ENCODE results near the gene PRAMEF8. TPM values are rescaled to one million over a fixed set of nuclear protein-coding genes. Genes with fewer than 3 reads are reported as not detected.
"Not testable (repeated sequence)": the region's sequence is repeated elsewhere in the genome, so short reads cannot be mapped to it uniquely, and the experiment has no call there.

PRAMEF8 gene
- total and polyA plus RNA-seq, 5 donors from 2014 or later: not detected

GRCh38 chr1:13277016-13277415 lies 7.9 kb downstream of the PRAMEF8 start:
- not testable (repeated sequence) for DNase-seq; H3K4me3 Mint-ChIP-seq; H3K9me3 ChIP-seq (ENCODE audit: control insufficient read depth in 2 of 2, low read length in 2 of 2); H3K4me3 ChIP-seq (ENCODE audit: low read depth, low read length); H3K36me3 ChIP-seq (ENCODE audit: control insufficient read depth, insufficient read depth, low read length); H3K9me3 Mint-ChIP-seq; H3K4me1 Mint-ChIP-seq; H3K36me3 Mint-ChIP-seq; H3K4me1 ChIP-seq (ENCODE audit: control insufficient read depth, insufficient read depth, low read length, poor library complexity, severe bottlenecking); H3K27me3 Mint-ChIP-seq; H3K27ac ChIP-seq (ENCODE audit: insufficient read depth, low read length, poor library complexity, severe bottlenecking); ATAC-seq (ENCODE audit: low read depth in 2 of 2); H3K27ac Mint-ChIP-seq; H3K27me3 ChIP-seq (ENCODE audit: control insufficient read depth, insufficient read depth, low read length)

- DNase-seq; H3K36me3 Mint-ChIP-seq; H3K9me3 ChIP-seq (ENCODE audit: control insufficient read depth in 2 of 2, low read length in 2 of 2); H3K27me3 Mint-ChIP-seq; H3K4me1 Mint-ChIP-seq; H3K4me3 ChIP-seq (ENCODE audit: low read depth, low read length); H3K36me3 ChIP-seq (ENCODE audit: control insufficient read depth, insufficient read depth, low read length); H3K4me1 ChIP-seq (ENCODE audit: control insufficient read depth, insufficient read depth, low read length, poor library complexity, severe bottlenecking); H3K27ac Mint-ChIP-seq; H3K9me3 Mint-ChIP-seq; H3K27ac ChIP-seq (ENCODE audit: insufficient read depth, low read length, poor library complexity, severe bottlenecking); ATAC-seq (ENCODE audit: low read depth in 2 of 2); H3K27me3 ChIP-seq (ENCODE audit: control insufficient read depth, insufficient read depth, low read length); H3K4me3 Mint-ChIP-seq: not testable (repeated sequence)
Measured at GRCh38 chr1:13265124-13265523, 19.8 kb downstream of the PRAMEF8 start.

GRCh38 chr1:13253898-13254297 lies 31.0 kb downstream of the PRAMEF8 start, which contains the start of gene PRAMEF5:
Gene PRAMEF5, plus strand, starts transcription at chr1:13254198. Its CDS starts 5,071 bp downstream, at chr1:13259269.
- H3K36me3 ChIP-seq (ENCODE audit: control insufficient read depth, insufficient read depth, low read length); H3K27me3 Mint-ChIP-seq; H3K27ac Mint-ChIP-seq; H3K9me3 ChIP-seq (ENCODE audit: control insufficient read depth in 2 of 2, low read length in 2 of 2); H3K4me1 Mint-ChIP-seq; ATAC-seq (ENCODE audit: low read depth in 2 of 2); H3K27me3 ChIP-seq (ENCODE audit: control insufficient read depth, insufficient read depth, low read length); DNase-seq; H3K27ac ChIP-seq (ENCODE audit: insufficient read depth, low read length, poor library complexity, severe bottlenecking); H3K4me3 ChIP-seq (ENCODE audit: low read depth, low read length); H3K4me1 ChIP-seq (ENCODE audit: control insufficient read depth, insufficient read depth, low read length, poor library complexity, severe bottlenecking); H3K4me3 Mint-ChIP-seq; H3K9me3 Mint-ChIP-seq; H3K36me3 Mint-ChIP-seq: not testable (repeated sequence)

- H3K9me3 Mint-ChIP-seq; H3K27ac ChIP-seq (ENCODE audit: insufficient read depth, low read length, poor library complexity, severe bottlenecking); H3K27me3 ChIP-seq (ENCODE audit: control insufficient read depth, insufficient read depth, low read length); H3K27ac Mint-ChIP-seq; H3K9me3 ChIP-seq (ENCODE audit: control insufficient read depth in 2 of 2, low read length in 2 of 2); H3K4me1 Mint-ChIP-seq; H3K36me3 ChIP-seq (ENCODE audit: control insufficient read depth, insufficient read depth, low read length); H3K4me3 Mint-ChIP-seq; H3K36me3 Mint-ChIP-seq; H3K27me3 Mint-ChIP-seq; ATAC-seq (ENCODE audit: low read depth in 2 of 2); H3K4me3 ChIP-seq (ENCODE audit: low read depth, low read length); DNase-seq; H3K4me1 ChIP-seq (ENCODE audit: control insufficient read depth, insufficient read depth, low read length, poor library complexity, severe bottlenecking): not testable (repeated sequence)
Measured at GRCh38 chr1:13247122-13247521, 37.8 kb downstream of the PRAMEF8 start.

GRCh38 chr1:13246554-13246871 lies 38.4 kb downstream of the PRAMEF8 start:
- not testable (repeated sequence) for ATAC-seq (ENCODE audit: low read depth in 2 of 2); H3K9me3 Mint-ChIP-seq; H3K27ac Mint-ChIP-seq; H3K36me3 ChIP-seq (ENCODE audit: control insufficient read depth, insufficient read depth, low read length); H3K4me1 ChIP-seq (ENCODE audit: control insufficient read depth, insufficient read depth, low read length, poor library complexity, severe bottlenecking); H3K27ac ChIP-seq (ENCODE audit: insufficient read depth, low read length, poor library complexity, severe bottlenecking); H3K27me3 Mint-ChIP-seq; H3K36me3 Mint-ChIP-seq; H3K9me3 ChIP-seq (ENCODE audit: control insufficient read depth in 2 of 2, low read length in 2 of 2); H3K27me3 ChIP-seq (ENCODE audit: control insufficient read depth, insufficient read depth, low read length); DNase-seq; H3K4me1 Mint-ChIP-seq; H3K4me3 Mint-ChIP-seq; H3K4me3 ChIP-seq (ENCODE audit: low read depth, low read length)

- not testable (repeated sequence) for ATAC-seq (ENCODE audit: low read depth in 2 of 2); DNase-seq; H3K4me3 Mint-ChIP-seq; H3K4me1 ChIP-seq (ENCODE audit: control insufficient read depth, insufficient read depth, low read length, poor library complexity, severe bottlenecking); H3K9me3 Mint-ChIP-seq; H3K27ac ChIP-seq (ENCODE audit: insufficient read depth, low read length, poor library complexity, severe bottlenecking); H3K9me3 ChIP-seq (ENCODE audit: control insufficient read depth in 2 of 2, low read length in 2 of 2); H3K4me3 ChIP-seq (ENCODE audit: low read depth, low read length); H3K27ac Mint-ChIP-seq; H3K36me3 ChIP-seq (ENCODE audit: control insufficient read depth, insufficient read depth, low read length); H3K4me1 Mint-ChIP-seq; H3K27me3 ChIP-seq (ENCODE audit: control insufficient read depth, insufficient read depth, low read length); H3K27me3 Mint-ChIP-seq; H3K36me3 Mint-ChIP-seq
Measured at GRCh38 chr1:13245841-13246553, 38.9 kb downstream of the PRAMEF8 start.

GRCh38 chr1:13243536-13244263 lies 41.2 kb downstream of the PRAMEF8 start:
- DNase-seq; H3K9me3 ChIP-seq (ENCODE audit: control insufficient read depth in 2 of 2, low read length in 2 of 2); H3K27ac ChIP-seq (ENCODE audit: insufficient read depth, low read length, poor library complexity, severe bottlenecking); H3K4me3 Mint-ChIP-seq; H3K27me3 Mint-ChIP-seq; H3K4me3 ChIP-seq (ENCODE audit: low read depth, low read length); H3K36me3 Mint-ChIP-seq; ATAC-seq (ENCODE audit: low read depth in 2 of 2); H3K9me3 Mint-ChIP-seq; H3K4me1 Mint-ChIP-seq; H3K36me3 ChIP-seq (ENCODE audit: control insufficient read depth, insufficient read depth, low read length); H3K27ac Mint-ChIP-seq; H3K27me3 ChIP-seq (ENCODE audit: control insufficient read depth, insufficient read depth, low read length); H3K4me1 ChIP-seq (ENCODE audit: control insufficient read depth, insufficient read depth, low read length, poor library complexity, severe bottlenecking): not testable (repeated sequence)

GRCh38 chr1:13239633-13240032 lies 45.3 kb downstream of the PRAMEF8 start:
- H3K9me3 ChIP-seq (ENCODE audit: control insufficient read depth in 2 of 2, low read length in 2 of 2); H3K36me3 Mint-ChIP-seq; H3K9me3 Mint-ChIP-seq; H3K27ac ChIP-seq (ENCODE audit: insufficient read depth, low read length, poor library complexity, severe bottlenecking); H3K4me1 Mint-ChIP-seq; DNase-seq; H3K4me1 ChIP-seq (ENCODE audit: control insufficient read depth, insufficient read depth, low read length, poor library complexity, severe bottlenecking); ATAC-seq (ENCODE audit: low read depth in 2 of 2); H3K36me3 ChIP-seq (ENCODE audit: control insufficient read depth, insufficient read depth, low read length); H3K27me3 Mint-ChIP-seq; H3K4me3 Mint-ChIP-seq; H3K27ac Mint-ChIP-seq; H3K27me3 ChIP-seq (ENCODE audit: control insufficient read depth, insufficient read depth, low read length); H3K4me3 ChIP-seq (ENCODE audit: low read depth, low read length): not testable (repeated sequence)

Measured in CD4-positive, CD25-positive, alpha-beta regulatory T cell (primary cell).